AG09309 (cell line): Measurements from ENCODE around the gene IFRD2.
"Not testable (repeated sequence)": the region's sequence is repeated elsewhere in the genome, so short reads cannot be mapped to it uniquely, and the experiment has no call there.

Experiments used
- DNase-seq: peaks from one replicate; pipeline ENCODE4 v3.0.0-alpha.2; 2010; ENCODE audit warnings: low read depth
- H3K4me3 ChIP-seq: 2 replicates; pipeline ENCODE4 v1.5.1; 2011; ENCODE audit warnings: mild to moderate bottlenecking, low read depth, low read length, moderate library complexity; ENCODE audit not compliant: control insufficient read depth
- CTCF ChIP-seq: IDR thresholded peaks from 2 replicates; pipeline ENCODE4 v1.5.1; 2011; ENCODE audit warnings: mild to moderate bottlenecking, low read depth, low read length, inconsistent platforms; ENCODE audit not compliant: insufficient read depth, control insufficient read depth; ENCODE audit errors: missing control alignments

IFRD2 gene

DNA sequence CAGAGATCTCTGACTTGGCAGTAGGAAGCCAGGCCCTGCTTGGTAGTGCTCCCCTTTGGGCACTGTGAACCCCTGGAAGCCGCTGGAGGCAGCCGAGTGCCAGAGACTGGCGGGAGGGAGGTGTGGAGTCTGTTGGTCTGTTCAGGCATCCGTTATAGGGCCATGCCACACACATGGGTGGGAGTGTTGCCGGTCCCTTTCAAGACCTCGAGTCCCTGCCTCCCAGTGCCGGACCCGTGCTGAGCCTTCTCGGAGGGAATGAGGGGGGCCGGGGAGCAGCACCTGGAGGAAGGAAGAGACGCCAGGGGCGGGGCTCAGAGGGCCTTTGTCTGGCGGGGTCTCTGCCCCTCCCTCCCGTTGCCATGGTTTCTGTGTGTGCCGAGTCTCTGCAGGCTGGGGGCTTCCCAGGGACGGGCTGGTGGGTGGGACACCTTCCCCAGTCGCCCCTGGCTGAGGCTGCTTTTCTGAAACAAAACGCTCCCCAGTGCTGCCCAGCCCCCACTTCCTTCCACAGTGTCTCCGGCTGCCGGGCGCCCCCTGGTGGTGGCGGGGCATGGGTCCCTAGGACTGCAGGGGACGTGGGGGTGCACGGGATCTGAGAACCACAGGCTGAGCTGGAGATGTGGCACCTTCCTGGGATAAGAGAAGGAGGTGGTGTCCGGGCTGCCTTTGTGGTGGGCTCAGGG, 46.3 kb downstream of the IFRD2 start:
- DNase-seq = peak; percentile 57
- peak; percentile 100 for TF ChIP-seq CTCF
- H3K4me3 ChIP-seq = peak overlapping the region; percentile 40

DNA sequence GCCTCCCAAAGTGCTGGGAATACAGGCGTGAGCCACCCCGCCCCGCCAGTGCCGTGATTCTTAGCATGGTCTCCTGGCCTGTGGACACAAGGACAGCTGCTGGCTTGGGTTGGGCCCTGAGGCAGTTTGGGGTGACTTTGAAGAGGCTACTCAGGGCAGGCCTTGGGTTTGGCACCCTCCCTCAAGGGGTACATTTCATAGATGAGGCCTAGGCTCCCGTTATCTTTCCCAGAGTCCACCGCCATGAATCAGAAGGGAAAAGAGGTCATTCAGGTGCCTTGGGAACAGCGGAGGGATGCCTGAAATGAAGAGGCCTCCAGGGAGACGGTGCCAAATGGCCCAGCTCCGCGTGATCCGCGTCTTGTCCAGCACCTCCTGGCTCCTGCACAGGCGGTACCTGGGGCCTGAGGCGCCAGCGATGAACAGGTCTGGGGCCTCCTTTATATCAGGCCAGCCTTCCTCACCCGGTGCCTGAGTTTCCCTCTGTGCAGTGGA, 46.9 kb downstream of the IFRD2 start:
- no peak for TF ChIP-seq CTCF
- no peak for DNase-seq
- H3K4me3 ChIP-seq = peak overlapping the region; percentile 40

DNA sequence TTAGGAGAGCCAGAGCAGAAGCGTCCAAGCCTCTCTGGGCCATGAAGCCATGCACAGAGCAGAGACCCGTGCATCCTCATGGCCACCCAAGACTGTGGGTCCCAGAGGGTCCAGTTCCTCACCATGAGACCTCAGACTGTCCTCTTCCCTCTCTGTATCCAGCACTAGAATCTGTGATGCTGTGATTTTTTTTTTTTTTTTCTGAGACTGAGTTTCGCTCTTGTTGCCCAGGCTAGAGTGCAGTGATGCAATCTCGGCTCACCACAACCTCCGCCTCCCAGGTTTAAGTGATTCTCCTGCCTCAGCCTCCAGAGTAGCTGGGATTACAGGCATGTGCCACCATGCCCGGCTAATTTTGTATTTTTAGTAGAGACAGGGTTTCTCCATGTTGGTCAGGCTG, 47.4 kb downstream of the IFRD2 start:
- not testable (repeated sequence) for H3K4me3 ChIP-seq, DNase-seq

GRCh38 chr3:50243543-50243895, 48.7 kb downstream of the IFRD2 start:
- no peak overlapping the region for H3K4me3 ChIP-seq
- TF ChIP-seq CTCF = no peak
- no peak for DNase-seq

DNA sequence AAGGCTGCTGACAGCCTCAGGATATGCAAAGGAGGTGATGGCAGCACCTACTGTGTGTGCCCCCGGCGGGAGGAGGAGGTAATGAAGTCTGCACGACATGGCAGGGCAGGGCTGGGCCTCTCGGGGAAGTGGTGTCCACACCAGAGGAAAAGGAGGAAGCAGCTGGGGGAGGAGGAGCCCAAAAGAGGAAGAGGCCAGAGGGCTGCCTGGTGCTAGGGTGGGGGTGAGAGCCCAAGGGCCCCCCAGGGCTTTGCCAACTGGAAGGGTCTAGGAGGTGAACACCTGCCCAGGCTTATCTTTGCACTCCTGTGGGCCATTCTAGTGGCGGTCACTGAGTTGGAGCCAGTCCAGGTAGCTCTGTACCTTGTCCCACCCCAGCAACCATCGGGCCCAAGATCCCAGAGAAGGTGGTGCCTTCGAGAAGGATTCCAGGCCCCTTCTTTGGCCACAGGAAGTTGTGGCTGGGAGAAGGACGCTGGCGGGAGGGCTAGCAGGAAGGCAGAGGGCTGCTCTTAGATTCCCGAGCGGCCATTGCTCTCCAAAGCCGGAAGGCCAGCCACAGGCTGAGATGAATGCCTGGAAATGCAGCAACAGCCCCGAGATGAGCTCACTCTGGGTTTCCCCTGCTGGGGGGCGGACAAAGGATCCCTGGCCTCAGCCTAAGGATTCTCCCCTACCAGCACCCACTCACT, 49.2 kb downstream of the IFRD2 start:
- no peak for TF ChIP-seq CTCF
- DNase-seq = no peak
- no peak overlapping the region for H3K4me3 ChIP-seq

DNA sequence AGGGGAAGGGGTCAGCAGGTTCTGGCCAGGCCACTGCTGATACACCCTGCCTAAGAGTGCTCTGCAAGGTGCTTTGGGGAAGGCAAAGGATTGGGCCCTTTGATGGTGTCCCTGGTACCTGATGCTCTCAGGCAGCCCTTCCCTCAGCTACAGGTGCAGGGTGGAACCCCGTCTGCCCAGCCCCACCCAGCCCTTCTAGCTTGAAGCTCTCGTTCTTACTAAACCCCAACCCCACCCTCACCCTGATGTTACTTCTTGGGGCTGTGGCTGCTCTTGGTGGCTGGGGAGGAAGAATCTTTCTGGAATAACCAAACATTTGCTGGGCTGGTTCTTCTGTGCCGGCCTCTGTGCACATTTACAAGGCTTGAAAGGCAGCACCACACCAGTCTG, 49.9 kb downstream of the IFRD2 start:
- TF ChIP-seq CTCF = no peak
- no peak for DNase-seq
- no peak overlapping the region for H3K4me3 ChIP-seq

- no peak overlapping the region for H3K4me3 ChIP-seq
- no peak for DNase-seq
- TF ChIP-seq CTCF = no peak
These were observed 50.4 kb downstream of the IFRD2 start for GRCh38 chr3:50241713-50242380.
